ENCODE measurements around the gene CCDC149. TPM values are rescaled to one million over a fixed set of nuclear protein-coding genes. Genes with fewer than 3 reads are reported as not detected.

The CCDC149 gene
- total and polyA plus RNA-seq, 2 donors (not counting 3 experiments of a cell fraction or from before 2014, with no cell fraction given): 7.8 to 11.3 TPM

DNA sequence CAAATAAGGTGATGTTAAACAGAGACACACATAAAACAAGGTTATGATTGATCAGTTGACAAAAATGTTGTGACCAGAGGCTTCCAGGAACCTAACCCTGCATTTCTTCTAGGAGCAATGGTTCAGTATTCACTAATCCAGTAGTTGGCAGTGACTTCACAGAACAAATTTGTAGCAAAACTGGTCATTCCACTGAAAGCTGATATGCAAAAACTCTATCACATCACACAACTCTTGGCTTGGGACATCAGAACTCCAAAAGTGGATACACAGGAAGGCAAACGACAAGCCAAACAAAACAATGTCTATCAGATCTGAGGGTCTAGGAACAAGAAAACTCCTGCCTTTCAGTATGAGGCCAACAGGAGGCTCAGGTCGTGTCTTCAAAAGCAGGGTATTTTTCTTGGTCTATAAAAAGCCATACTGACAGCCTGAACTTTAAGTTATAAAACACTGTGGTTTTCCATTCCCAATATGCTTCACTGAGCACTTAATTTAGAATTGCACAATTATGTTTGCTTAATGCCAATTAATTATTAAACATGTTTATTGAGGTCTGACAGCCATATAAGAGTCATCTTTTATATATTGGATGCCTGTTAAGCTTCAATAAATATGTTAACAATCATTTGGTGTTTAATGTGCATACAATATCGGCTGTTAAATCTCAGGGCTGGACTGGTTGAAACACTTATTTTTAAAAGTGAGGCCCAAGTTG, 71.9 kb downstream of the CCDC149 start:
- Histone ChIP-seq H3K4me1 (ENCODE audit: control insufficient read depth, extremely low read depth, insufficient read depth, low read length) (peaks cover 15% of the 10 kb centered on the region), H3K4me2 (ENCODE audit: insufficient read depth, low read length) (no peak overlapping the region), H3K27ac (ENCODE audit: insufficient read depth, low read depth, low read length) (no peak overlapping the region), H3K4me3 (replicated peaks in 1 of 3; ENCODE audit: insufficient read depth in 1 of 3, low read depth in 1 of 3, low read length in 3 of 3) (no peak overlapping the region), H2AFZ (ENCODE audit: low read depth, low read length) (no peak overlapping the region), H3K79me2 (ENCODE audit: control insufficient read depth, insufficient read depth, low read length) (no peaks in the 10 kb centered on the region), H3K9me1 (replicated peaks; ENCODE audit: control insufficient read depth, extremely low read depth, insufficient read depth, low read length) (no peaks in the 10 kb centered on the region), H3K36me3 (ENCODE audit: control insufficient read depth in 2 of 2, extremely low read depth in 1 of 2, insufficient read depth in 2 of 2, low read length in 2 of 2) (no peaks in the 10 kb centered on the region), H3K27me3 (ENCODE audit: control insufficient read depth in 2 of 2, insufficient read depth in 2 of 2, low read length in 2 of 2) (no peaks in the 10 kb centered on the region), H3K9ac (replicated peaks; ENCODE audit: extremely low read depth, insufficient read depth, low read length) (no peak overlapping the region), H4K20me1 (replicated peaks; ENCODE audit: control insufficient read depth, extremely low read depth, insufficient read depth, low read length) (no peaks in the 10 kb centered on the region), H3K9me3 (replicated peaks; ENCODE audit: control insufficient read depth, insufficient read depth, low read length) (no peaks in the 10 kb centered on the region)
- intact Hi-C loops (cut with micrococcal nuclease): loop anchor here (5.0 kb wide), 1 partner anchor 71 kb away; the partner anchor contains the start of gene CCDC149
- FAIRE-seq (no peak), DNase-seq (ENCODE audit: low read depth, low spot score) (no peak)
- ChIA-PET POLR2A (no interaction called here), CTCF (no interaction called here)
- BruUV-seq (replicated peaks): no TSS peak
- dilution Hi-C loops (cut with MboI; ENCODE audit: extremely low pct_ligation_motif_present, low sequenced_read_pairs): no loop called here
- TF ChIP-seq, protein P1, sequence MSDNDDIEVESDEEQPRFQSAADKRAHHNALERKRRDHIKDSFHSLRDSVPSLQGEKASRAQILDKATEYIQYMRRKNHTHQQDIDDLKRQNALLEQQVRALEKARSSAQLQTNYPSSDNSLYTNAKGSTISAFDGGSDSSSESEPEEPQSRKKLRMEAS (IDR thresholded peaks at IDR 0.05; ENCODE audit: insufficient read depth, insufficient read length): no peak
- TF ChIP-seq MYC (IDR thresholded peaks at IDR 0.05; ENCODE audit: low read depth, low read length) (no peak), POLR2A (IDR thresholded peaks at IDR 0.05; ENCODE audit: low read depth, low read length) (no peak)

DNA sequence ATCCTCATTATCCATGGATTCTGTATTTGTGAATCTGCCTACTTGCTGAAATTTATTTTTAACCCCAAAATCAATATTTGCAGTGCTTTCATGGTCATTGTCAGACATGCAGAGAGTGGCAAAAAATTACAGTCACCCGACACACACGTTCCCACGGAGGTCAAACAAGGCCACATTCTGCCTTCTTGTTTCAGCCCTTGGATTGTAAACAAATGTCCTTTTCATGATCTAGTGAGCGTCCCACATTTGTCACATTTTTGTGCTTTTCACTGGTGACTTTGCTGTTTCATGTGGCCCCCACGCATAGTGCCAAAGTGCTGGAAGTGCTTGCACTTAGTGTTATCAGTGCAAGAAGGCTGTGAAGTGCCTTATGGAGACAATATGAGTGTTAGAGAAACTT, 72.5 kb downstream of the CCDC149 start:
- intact Hi-C loops (cut with micrococcal nuclease): loop anchor here (5.0 kb wide), 1 partner anchor 72 kb away; the partner anchor contains the start of gene CCDC149
- no peaks in the 10 kb centered on the region for H3K27me3 ChIP-seq (ENCODE audit: control insufficient read depth in 2 of 2, insufficient read depth in 2 of 2, low read length in 2 of 2)
- H2AFZ ChIP-seq (ENCODE audit: low read depth, low read length): no peak overlapping the region
- no peak for FAIRE-seq
- dilution Hi-C loops (cut with MboI; ENCODE audit: extremely low pct_ligation_motif_present, low sequenced_read_pairs): no loop called here
- H3K4me3 ChIP-seq (replicated peaks in 1 of 3; ENCODE audit: insufficient read depth in 1 of 3, low read depth in 1 of 3, low read length in 3 of 3): no peak overlapping the region
- no peaks in the 10 kb centered on the region for H3K9me3 ChIP-seq (replicated peaks; ENCODE audit: control insufficient read depth, insufficient read depth, low read length)
- POLR2A ChIA-PET: no interaction called here
- no peaks in the 10 kb centered on the region for H4K20me1 ChIP-seq (replicated peaks; ENCODE audit: control insufficient read depth, extremely low read depth, insufficient read depth, low read length)
- no peak overlapping the region for H3K4me2 ChIP-seq (ENCODE audit: insufficient read depth, low read length)
- no peaks in the 10 kb centered on the region for H3K79me2 ChIP-seq (ENCODE audit: control insufficient read depth, insufficient read depth, low read length)
- no peak overlapping the region for H3K27ac ChIP-seq (ENCODE audit: insufficient read depth, low read depth, low read length)
- TF ChIP-seq POLR2AphosphoS5 (IDR thresholded peaks at IDR 0.05; ENCODE audit: insufficient read depth, low read depth, low read length) (no peak), EZH2 (IDR thresholded peaks at IDR 0.05; ENCODE audit: borderline replicate concordance, low read depth, low read length, severe bottlenecking) (no peak), CTCF (IDR thresholded peaks at IDR 0.05; ENCODE audit: extremely low read depth in 1 of 2, insufficient read depth in 1 of 2, low read depth in 1 of 2, low read length in 2 of 2) (no peak), MYC (IDR thresholded peaks at IDR 0.05; ENCODE audit: low read depth, low read length) (no peak), GATA2 (IDR thresholded peaks at IDR 0.05; ENCODE audit: insufficient read depth, insufficient read length, low read depth, low read length) (no peak), FOS (IDR thresholded peaks at IDR 0.05; ENCODE audit: borderline replicate concordance, insufficient read depth, low read length) (no peak), JUN (IDR thresholded peaks at IDR 0.05; ENCODE audit: borderline replicate concordance, insufficient read depth, insufficient read length, low read depth) (no peak), POLR2A (IDR thresholded peaks at IDR 0.05; ENCODE audit: low read depth, low read length) (no peak)
- TF ChIP-seq, protein P1 (IDR thresholded peaks at IDR 0.05; ENCODE audit: insufficient read depth, insufficient read length): no peak
- no peaks in the 10 kb centered on the region for H3K36me3 ChIP-seq (ENCODE audit: control insufficient read depth in 2 of 2, extremely low read depth in 1 of 2, insufficient read depth in 2 of 2, low read length in 2 of 2)
- peaks cover 15% of the 10 kb centered on the region for H3K4me1 ChIP-seq (ENCODE audit: control insufficient read depth, extremely low read depth, insufficient read depth, low read length)
- DNase-seq (ENCODE audit: low read depth, low spot score): no peak
- BruUV-seq (replicated peaks): no TSS peak
- no peak overlapping the region for H3K9ac ChIP-seq (replicated peaks; ENCODE audit: extremely low read depth, insufficient read depth, low read length)
- CTCF ChIA-PET: no interaction called here
- no peaks in the 10 kb centered on the region for H3K9me1 ChIP-seq (replicated peaks; ENCODE audit: control insufficient read depth, extremely low read depth, insufficient read depth, low read length)

Measured in endothelial cell of umbilical vein (primary cell).